ENCODE results near the gene HORMAD1. TPM values are rescaled to one million over a fixed set of nuclear protein-coding genes. Genes with fewer than 3 reads are reported as not detected.

The HORMAD1 gene
- total RNA-seq (2022; extraction: Qiagen RNA extraction): 5.8 to 10.7 TPM (median 8.1 TPM) in 5 replicates

GRCh38 chr1:150720703-150721102 is at the start of gene HORMAD1:
Gene HORMAD1 (minus strand): TSS chr1:150720895. CDS start chr1:150719505, 1,390 bp downstream.

GRCh38 chr1:150765296-150765976 is 44.7 kb upstream of the HORMAD1 start, which contains the start of gene CTSS:
Gene CTSS (minus strand): TSS chr1:150765778. CDS start chr1:150764763, 1,015 bp downstream.

GRCh38 chr1:150696995-150697927 is 23.4 kb downstream of the HORMAD1 start, which contains the start of gene GOLPH3L:
Gene GOLPH3L (minus strand): TSS chr1:150697154. CDS start chr1:150694838, 2,316 bp downstream.

Other genes starting within 250 kb of the HORMAD1 start
- 21.6 to 23.6 TPM (median 22.4 TPM) in 5 replicates for gene TARS2, start 233.5 kb downstream of the HORMAD1 start, total RNA-seq (2022; extraction: Qiagen RNA extraction)
- gene ECM1, start 212.8 kb downstream of the HORMAD1 start, total RNA-seq (2022; extraction: Qiagen RNA extraction): 1.4 to 1.9 TPM (median 1.4 TPM) in 5 replicates
- gene FALEC, start 205.1 kb downstream of the HORMAD1 start, total RNA-seq (2022; extraction: Qiagen RNA extraction): 0.13 to 0.35 TPM (median 0.26 TPM) in 4 of 5 replicates, not detected in the other
- gene ADAMTSL4, start 171.5 kb downstream of the HORMAD1 start, total RNA-seq (2022; extraction: Qiagen RNA extraction): 2.8 to 7.5 TPM (median 6.1 TPM) in 5 replicates
- 249 to 315 TPM (median 297 TPM) in 5 replicates for gene MCL1, start 141.3 kb downstream of the HORMAD1 start, total RNA-seq (2022; extraction: Qiagen RNA extraction)
- gene ENSA, start 91.3 kb downstream of the HORMAD1 start, total RNA-seq (2022; extraction: Qiagen RNA extraction): 126 to 142 TPM (median 138 TPM) in 5 replicates
- gene GOLPH3L, start 23.7 kb downstream of the HORMAD1 start, total RNA-seq (2022; extraction: Qiagen RNA extraction): 11.4 to 16.0 TPM (median 14.0 TPM) in 5 replicates
- 14.2 to 19.8 TPM (median 16.1 TPM) in 5 replicates for gene CTSS, start 44.9 kb upstream of the HORMAD1 start, total RNA-seq (2022; extraction: Qiagen RNA extraction)
- gene CTSK, start 87.4 kb upstream of the HORMAD1 start, total RNA-seq (2022; extraction: Qiagen RNA extraction): 1.3 to 1.6 TPM (median 1.4 TPM) in 5 replicates
- 10.6 to 13.1 TPM (median 12.2 TPM) in 5 replicates for gene ARNT, start 155.7 kb upstream of the HORMAD1 start, total RNA-seq (2022; extraction: Qiagen RNA extraction)
- gene CTXND2, start 166.2 kb upstream of the HORMAD1 start, total RNA-seq (2022; extraction: Qiagen RNA extraction): not detected in 5 replicates
- gene SETDB1, start 205.5 kb upstream of the HORMAD1 start, total RNA-seq (2022; extraction: Qiagen RNA extraction): 20.7 to 23.2 TPM (median 21.6 TPM) in 5 replicates